ENCODE measurements around the gene CNTFR.

The CNTFR gene

GRCh38 chr9:34581318-34581717, 8.2 kb downstream of the CNTFR start:
- peaks cover 81% of the 10 kb centered on the region for H3K27me3 ChIP-seq (replicated peaks)
- no peak for DNase-seq
- TF ChIP-seq CTCF (IDR thresholded peaks at IDR 0.05; ENCODE audit: low read depth, low read length, missing control alignments), result no peak
- H3K4me3 ChIP-seq (ENCODE audit: low read depth, low read length), result no peak overlapping the region
- H3K36me3 ChIP-seq (replicated peaks), result no peaks in the 10 kb centered on the region
- no peak overlapping the region for H3K27ac ChIP-seq
- in situ Hi-C loops (cut with HindIII; ENCODE audit: low pct_ligation_motif_present, low sequenced_read_pairs), result no loop called here

- no peak for TF ChIP-seq CTCF (IDR thresholded peaks at IDR 0.05; ENCODE audit: low read depth, low read length, missing control alignments)
- H3K27me3 ChIP-seq (replicated peaks), result peaks cover 77% of the 10 kb centered on the region
- no peak overlapping the region for H3K4me3 ChIP-seq (ENCODE audit: low read depth, low read length)
- no peak overlapping the region for H3K27ac ChIP-seq
- H3K36me3 ChIP-seq (replicated peaks), result no peaks in the 10 kb centered on the region
- DNase-seq, result no peak
- in situ Hi-C loops (cut with HindIII; ENCODE audit: low pct_ligation_motif_present, low sequenced_read_pairs), result no loop called here
Observed at GRCh38 chr9:34580358-34580757, 9.2 kb downstream of the CNTFR start.

- no peak overlapping the region for H3K4me3 ChIP-seq (ENCODE audit: low read depth, low read length)
- no peak overlapping the region for H3K27ac ChIP-seq
- no peak for TF ChIP-seq CTCF (IDR thresholded peaks at IDR 0.05; ENCODE audit: low read depth, low read length, missing control alignments)
- H3K27me3 ChIP-seq (replicated peaks), result peaks cover 74% of the 10 kb centered on the region
- H3K36me3 ChIP-seq (replicated peaks), result no peaks in the 10 kb centered on the region
- in situ Hi-C loops (cut with HindIII; ENCODE audit: low pct_ligation_motif_present, low sequenced_read_pairs), result no loop called here
- no peak for DNase-seq
Observed at GRCh38 chr9:34579808-34580163, 9.7 kb downstream of the CNTFR start.

- no peak for TF ChIP-seq CTCF (IDR thresholded peaks at IDR 0.05; ENCODE audit: low read depth, low read length, missing control alignments)
- peaks cover 69% of the 10 kb centered on the region for H3K27me3 ChIP-seq (replicated peaks)
Observed at GRCh38 chr9:34579104-34579807, 10.3 kb downstream of the CNTFR start.

GRCh38 chr9:34578241-34579103, 11.1 kb downstream of the CNTFR start:
- H3K4me3 ChIP-seq (ENCODE audit: low read depth, low read length), result no peak overlapping the region
- no peak overlapping the region for H3K27ac ChIP-seq
- TF ChIP-seq CTCF (IDR thresholded peaks at IDR 0.05; ENCODE audit: low read depth, low read length, missing control alignments), result no peak
- no peaks in the 10 kb centered on the region for H3K36me3 ChIP-seq (replicated peaks)
- peak; percentile 43 for DNase-seq
- in situ Hi-C loops (cut with HindIII; ENCODE audit: low pct_ligation_motif_present, low sequenced_read_pairs), result no loop called here
- H3K27me3 ChIP-seq (replicated peaks), result peaks cover 62% of the 10 kb centered on the region

More at GRCh38 chr9:34579104-34579807, 10.3 kb downstream of the CNTFR start:
- DNase-seq, result no peak
- H3K4me3 ChIP-seq (ENCODE audit: low read depth, low read length), result no peak overlapping the region
- in situ Hi-C loops (cut with HindIII; ENCODE audit: low pct_ligation_motif_present, low sequenced_read_pairs), result no loop called here
- H3K36me3 ChIP-seq (replicated peaks), result no peaks in the 10 kb centered on the region
- H3K27ac ChIP-seq, result no peak overlapping the region
